Measurements from ENCODE around the gene CRYM.
"Not testable (repeated sequence)": the region's sequence is repeated elsewhere in the genome, so short reads cannot be mapped to it uniquely, and the experiment has no call there.

Gene CRYM

DNA sequence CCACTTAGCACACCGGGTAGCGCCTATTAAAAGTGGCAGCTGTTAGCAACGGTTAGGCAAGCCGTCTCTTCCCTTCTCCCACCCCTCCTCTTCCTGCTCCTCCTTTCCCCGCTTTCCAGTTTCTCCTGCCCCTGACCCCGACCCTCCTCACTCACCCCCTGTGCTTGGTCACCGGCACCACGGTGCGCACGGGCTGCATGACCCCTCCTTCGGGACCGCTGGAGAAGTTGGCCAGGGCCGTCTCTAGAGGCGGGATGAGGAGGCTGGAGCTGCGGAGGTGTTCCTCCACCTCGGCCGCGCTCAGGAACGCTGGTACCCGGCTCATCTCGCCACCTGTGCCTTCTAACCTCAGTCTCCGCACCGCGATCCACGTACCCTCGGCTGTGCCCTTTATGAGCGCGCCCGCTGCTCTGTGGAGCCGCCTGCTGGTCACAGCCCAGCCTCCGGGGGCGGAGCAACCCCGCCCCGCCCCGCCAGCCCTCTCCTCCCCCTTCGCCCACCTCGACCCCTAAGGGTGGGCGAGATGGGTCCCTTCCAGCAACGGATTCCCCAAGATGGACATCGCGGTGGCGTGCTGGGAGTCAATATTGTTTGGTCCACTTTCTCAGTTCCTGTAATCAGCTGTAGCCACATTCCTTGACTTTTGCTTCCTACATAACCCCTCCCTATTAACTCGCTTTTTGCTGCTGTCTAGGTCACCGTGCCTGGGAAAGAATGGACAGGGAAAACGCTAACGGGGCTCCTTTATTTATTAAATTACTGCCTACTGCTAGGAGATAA is at the start of gene CRYM:
Gene CRYM, minus strand, starts transcription at position 364 of the 780 bp plus-strand sequence. Its CDS starts 39 bp downstream, at position 325.
- Histone ChIP-seq H3K4me1 (ENCODE audit: control insufficient read depth in 2 of 2, insufficient read depth in 2 of 2, low read length in 2 of 2) (peaks cover 6 to 7% of the 10 kb centered on the region in 2 donors), H3K9ac (ENCODE audit: low read depth in 1 of 2, low read length in 2 of 2) (peak within 1 kb of the TSS; percentile 48 to 81), H3K4me3 (ENCODE audit: low read length in 2 of 2) (peak within 1 kb of the TSS; percentile 77 to 81), H3K27ac (ENCODE audit: low read depth in 2 of 2, low read length in 2 of 2) (peak within 1 kb of the TSS; percentile 34 to 67), H3K27me3 (ENCODE audit: control insufficient read depth in 2 of 2, insufficient read depth in 2 of 2, low read length in 2 of 2) (no peaks in the 10 kb centered on the region), H3K9me3 (ENCODE audit: control insufficient read depth in 2 of 2, low read length in 2 of 2) (no peaks in the 10 kb centered on the region), H3K36me3 (ENCODE audit: control insufficient read depth in 2 of 2, insufficient read depth in 2 of 2, low read length in 2 of 2) (peaks cover 0 to 2% of the 10 kb centered on the region in 2 donors)

GRCh38 chr16:21327046-21327445 is 49.0 kb upstream of the CRYM start:
- Histone ChIP-seq H3K36me3 (ENCODE audit: control insufficient read depth in 2 of 2, insufficient read depth in 2 of 2, low read length in 2 of 2) (no peaks in the 10 kb centered on the region), H3K4me3 (ENCODE audit: low read length in 2 of 2) (no peak overlapping the region), H3K27ac (ENCODE audit: low read depth in 2 of 2, low read length in 2 of 2) (no peak overlapping the region), H3K9ac (ENCODE audit: low read depth in 1 of 2, low read length in 2 of 2) (no peak overlapping the region), H3K4me1 (ENCODE audit: control insufficient read depth in 2 of 2, insufficient read depth in 2 of 2, low read length in 2 of 2) (no peaks in the 10 kb centered on the region), H3K9me3 (ENCODE audit: control insufficient read depth in 2 of 2, low read length in 2 of 2) (no peaks in the 10 kb centered on the region), H3K27me3 (ENCODE audit: control insufficient read depth in 2 of 2, insufficient read depth in 2 of 2, low read length in 2 of 2) (no peaks in the 10 kb centered on the region)

DNA sequence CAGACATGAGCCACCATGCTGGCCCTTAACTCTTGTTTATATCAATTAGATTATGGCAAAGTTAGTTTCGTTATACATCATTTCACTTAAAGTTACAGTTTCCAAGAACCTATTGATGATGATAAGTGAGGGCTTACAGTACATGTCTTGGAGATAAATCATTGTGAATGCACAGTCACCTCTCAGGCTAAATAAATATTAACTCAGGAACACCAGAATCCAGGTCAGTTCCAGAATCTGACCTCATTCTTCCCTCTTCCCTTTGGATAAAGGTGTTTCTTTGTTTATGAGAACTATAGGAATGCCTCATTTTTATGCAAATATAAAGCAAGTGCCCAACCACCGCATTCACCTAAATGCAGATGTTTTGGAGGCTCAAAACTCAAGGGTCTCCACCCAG is 48.4 kb upstream of the CRYM start:
- Histone ChIP-seq H3K9me3 (ENCODE audit: control insufficient read depth in 2 of 2, low read length in 2 of 2) (no peaks in the 10 kb centered on the region), H3K36me3 (ENCODE audit: control insufficient read depth in 2 of 2, insufficient read depth in 2 of 2, low read length in 2 of 2) (no peaks in the 10 kb centered on the region), H3K9ac (ENCODE audit: low read depth in 1 of 2, low read length in 2 of 2) (no peak overlapping the region), H3K27ac (ENCODE audit: low read depth in 2 of 2, low read length in 2 of 2) (no peak overlapping the region), H3K4me3 (ENCODE audit: low read length in 2 of 2) (no peak overlapping the region), H3K27me3 (ENCODE audit: control insufficient read depth in 2 of 2, insufficient read depth in 2 of 2, low read length in 2 of 2) (no peaks in the 10 kb centered on the region), H3K4me1 (ENCODE audit: control insufficient read depth in 2 of 2, insufficient read depth in 2 of 2, low read length in 2 of 2) (no peaks in the 10 kb centered on the region)

GRCh38 chr16:21324267-21324666 is 46.2 kb upstream of the CRYM start:
- no peaks in the 10 kb centered on the region for H3K4me1 ChIP-seq (ENCODE audit: control insufficient read depth in 2 of 2, insufficient read depth in 2 of 2, low read length in 2 of 2)

GRCh38 chr16:21322251-21322650 is 44.2 kb upstream of the CRYM start:
- H3K4me1 ChIP-seq (ENCODE audit: control insufficient read depth in 2 of 2, insufficient read depth in 2 of 2, low read length in 2 of 2); H3K4me3 ChIP-seq (ENCODE audit: low read length in 2 of 2); H3K27me3 ChIP-seq (ENCODE audit: control insufficient read depth in 2 of 2, insufficient read depth in 2 of 2, low read length in 2 of 2); H3K27ac ChIP-seq (ENCODE audit: low read depth in 2 of 2, low read length in 2 of 2); H3K9me3 ChIP-seq (ENCODE audit: control insufficient read depth in 2 of 2, low read length in 2 of 2); H3K9ac ChIP-seq (ENCODE audit: low read depth in 1 of 2, low read length in 2 of 2); H3K36me3 ChIP-seq (ENCODE audit: control insufficient read depth in 2 of 2, insufficient read depth in 2 of 2, low read length in 2 of 2): not testable (repeated sequence)

More at GRCh38 chr16:21324267-21324666, 46.2 kb upstream of the CRYM start:
- H3K36me3 ChIP-seq (ENCODE audit: control insufficient read depth in 2 of 2, insufficient read depth in 2 of 2, low read length in 2 of 2): no peaks in the 10 kb centered on the region
- no peaks in the 10 kb centered on the region for H3K27me3 ChIP-seq (ENCODE audit: control insufficient read depth in 2 of 2, insufficient read depth in 2 of 2, low read length in 2 of 2)
- H3K4me3 ChIP-seq (ENCODE audit: low read length in 2 of 2): no peak overlapping the region
- H3K9ac ChIP-seq (ENCODE audit: low read depth in 1 of 2, low read length in 2 of 2): no peak overlapping the region
- H3K27ac ChIP-seq (ENCODE audit: low read depth in 2 of 2, low read length in 2 of 2): no peak overlapping the region
- no peaks in the 10 kb centered on the region for H3K9me3 ChIP-seq (ENCODE audit: control insufficient read depth in 2 of 2, low read length in 2 of 2)

- H3K36me3 ChIP-seq (ENCODE audit: control insufficient read depth in 2 of 2, insufficient read depth in 2 of 2, low read length in 2 of 2): no peaks in the 10 kb centered on the region
- H3K4me3 ChIP-seq (ENCODE audit: low read length in 2 of 2): no peak overlapping the region
- no peaks in the 10 kb centered on the region for H3K27me3 ChIP-seq (ENCODE audit: control insufficient read depth in 2 of 2, insufficient read depth in 2 of 2, low read length in 2 of 2)
- no peak overlapping the region for H3K9ac ChIP-seq (ENCODE audit: low read depth in 1 of 2, low read length in 2 of 2)
- no peak overlapping the region for H3K27ac ChIP-seq (ENCODE audit: low read depth in 2 of 2, low read length in 2 of 2)
- no peaks in the 10 kb centered on the region for H3K4me1 ChIP-seq (ENCODE audit: control insufficient read depth in 2 of 2, insufficient read depth in 2 of 2, low read length in 2 of 2)
- H3K9me3 ChIP-seq (ENCODE audit: control insufficient read depth in 2 of 2, low read length in 2 of 2): no peaks in the 10 kb centered on the region
Measured at GRCh38 chr16:21321736-21322135, 43.6 kb upstream of the CRYM start.

- Histone ChIP-seq H3K4me1 (ENCODE audit: control insufficient read depth in 2 of 2, insufficient read depth in 2 of 2, low read length in 2 of 2) (no peaks in the 10 kb centered on the region), H3K9me3 (ENCODE audit: control insufficient read depth in 2 of 2, low read length in 2 of 2) (no peaks in the 10 kb centered on the region), H3K9ac (ENCODE audit: low read depth in 1 of 2, low read length in 2 of 2) (no peak overlapping the region), H3K27me3 (ENCODE audit: control insufficient read depth in 2 of 2, insufficient read depth in 2 of 2, low read length in 2 of 2) (no peaks in the 10 kb centered on the region), H3K36me3 (ENCODE audit: control insufficient read depth in 2 of 2, insufficient read depth in 2 of 2, low read length in 2 of 2) (peaks cover 0 to 2% of the 10 kb centered on the region in 2 donors), H3K27ac (ENCODE audit: low read depth in 2 of 2, low read length in 2 of 2) (no peak overlapping the region), H3K4me3 (ENCODE audit: low read length in 2 of 2) (no peak overlapping the region)
Measured at GRCh38 chr16:21314339-21314738, 36.2 kb upstream of the CRYM start.

DNA sequence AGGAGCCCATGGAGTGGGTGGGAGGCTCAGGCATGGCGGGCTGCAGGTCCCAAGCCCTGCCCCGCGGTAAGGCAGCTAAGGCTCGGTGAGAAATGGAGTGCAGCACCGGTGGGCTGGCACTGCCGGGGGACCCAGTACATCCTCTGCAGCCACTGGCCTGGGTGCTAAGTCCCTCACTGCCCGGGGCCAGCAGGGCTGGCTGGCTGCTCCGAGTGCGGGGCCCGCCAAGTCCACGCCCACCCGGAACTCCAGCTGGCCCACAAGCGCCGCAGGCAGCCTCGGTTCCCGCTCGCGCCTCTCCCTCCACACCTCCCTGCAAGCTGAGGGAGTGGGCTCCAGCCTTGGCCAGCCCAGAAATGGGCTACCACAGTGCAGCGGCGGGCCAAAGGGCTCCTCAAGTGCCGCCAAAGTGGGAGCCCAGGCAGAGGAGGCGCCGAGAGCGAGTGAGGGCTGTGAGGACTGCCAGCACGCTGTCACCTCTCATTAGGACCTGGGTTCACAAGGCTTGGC is 34.8 kb upstream of the CRYM start:
- not testable (repeated sequence) for H3K4me1 ChIP-seq (ENCODE audit: control insufficient read depth in 2 of 2, insufficient read depth in 2 of 2, low read length in 2 of 2); H3K27ac ChIP-seq (ENCODE audit: low read depth in 2 of 2, low read length in 2 of 2); H3K4me3 ChIP-seq (ENCODE audit: low read length in 2 of 2); H3K27me3 ChIP-seq (ENCODE audit: control insufficient read depth in 2 of 2, insufficient read depth in 2 of 2, low read length in 2 of 2); H3K9me3 ChIP-seq (ENCODE audit: control insufficient read depth in 2 of 2, low read length in 2 of 2); H3K9ac ChIP-seq (ENCODE audit: low read depth in 1 of 2, low read length in 2 of 2); H3K36me3 ChIP-seq (ENCODE audit: control insufficient read depth in 2 of 2, insufficient read depth in 2 of 2, low read length in 2 of 2)

DNA sequence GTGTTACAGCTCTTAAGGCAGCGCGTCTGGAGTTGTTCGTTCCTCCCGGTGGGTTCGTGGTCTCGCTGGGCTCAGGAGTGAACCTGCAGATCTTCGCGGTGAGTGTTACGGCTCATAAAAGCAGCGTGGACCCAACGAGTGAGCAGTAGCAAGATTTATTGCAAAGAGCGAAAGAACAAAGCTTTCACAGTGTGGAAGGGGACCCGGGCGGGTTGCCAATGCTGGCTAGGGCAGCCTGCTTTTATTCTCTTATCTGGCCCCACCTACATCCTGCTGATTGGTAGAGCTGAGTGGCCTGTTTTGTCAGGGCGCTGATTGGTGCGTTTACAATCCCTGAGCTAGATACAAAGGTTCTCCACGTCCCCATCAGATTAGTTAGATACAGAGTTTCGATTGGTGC is 34.0 kb upstream of the CRYM start:
- H3K4me1 ChIP-seq (ENCODE audit: control insufficient read depth in 2 of 2, insufficient read depth in 2 of 2, low read length in 2 of 2); H3K27me3 ChIP-seq (ENCODE audit: control insufficient read depth in 2 of 2, insufficient read depth in 2 of 2, low read length in 2 of 2); H3K4me3 ChIP-seq (ENCODE audit: low read length in 2 of 2); H3K27ac ChIP-seq (ENCODE audit: low read depth in 2 of 2, low read length in 2 of 2); H3K9ac ChIP-seq (ENCODE audit: low read depth in 1 of 2, low read length in 2 of 2); H3K36me3 ChIP-seq (ENCODE audit: control insufficient read depth in 2 of 2, insufficient read depth in 2 of 2, low read length in 2 of 2); H3K9me3 ChIP-seq (ENCODE audit: control insufficient read depth in 2 of 2, low read length in 2 of 2): not testable (repeated sequence)

- H3K27ac ChIP-seq (ENCODE audit: low read depth in 2 of 2, low read length in 2 of 2): not testable (repeated sequence)
Measured at GRCh38 chr16:21306712-21307111, 28.6 kb upstream of the CRYM start.

More at GRCh38 chr16:21306712-21307111, 28.6 kb upstream of the CRYM start:
- H3K9ac ChIP-seq (ENCODE audit: low read depth in 1 of 2, low read length in 2 of 2); H3K4me3 ChIP-seq (ENCODE audit: low read length in 2 of 2); H3K4me1 ChIP-seq (ENCODE audit: control insufficient read depth in 2 of 2, insufficient read depth in 2 of 2, low read length in 2 of 2); H3K36me3 ChIP-seq (ENCODE audit: control insufficient read depth in 2 of 2, insufficient read depth in 2 of 2, low read length in 2 of 2); H3K9me3 ChIP-seq (ENCODE audit: control insufficient read depth in 2 of 2, low read length in 2 of 2); H3K27me3 ChIP-seq (ENCODE audit: control insufficient read depth in 2 of 2, insufficient read depth in 2 of 2, low read length in 2 of 2): not testable (repeated sequence)

All from mucosa of rectum (tissue), 2 donors.